Testis (tissue), 3 donors: Measurements from ENCODE around the gene DNAH10. TPM values are rescaled to one million over a fixed set of nuclear protein-coding genes. Genes with fewer than 3 reads are reported as not detected.

ENCODE experiments used
- DNase-seq: peaks from one replicate; pipeline ENCODE4 v3.0.0-alpha.2; 2019
- H3K27ac ChIP-seq, 2 donors: fragments of 200-600 bp; sonication (generic); one replicate each; pipeline ENCODE4 v1.5.1; 2019
- H3K27me3 ChIP-seq: fragments of 200-600 bp; sonication (generic); one replicate; pipeline ENCODE4 v1.5.1; 2019
- H3K36me3 ChIP-seq: fragments of 200-600 bp; sonication (generic); one replicate; pipeline ENCODE4 v1.5.1; 2017; ENCODE audit warnings: low read depth; ENCODE audit errors: missing control alignments
- H3K4me1 ChIP-seq: fragments of 200-600 bp; sonication (generic); one replicate; pipeline ENCODE4 v1.5.1; 2019
- H3K4me3 ChIP-seq, 2 donors: fragments of 200-600 bp; sonication (generic); one replicate each; pipeline ENCODE4 v1.5.1; 2017 to 2019
- H3K9me3 ChIP-seq: fragments of 200-600 bp; sonication (generic); one replicate; pipeline ENCODE4 v1.5.1; 2017
- POLR2A ChIP-seq: fragments of 450-650 bp; IDR thresholded peaks from one replicate; pipeline ENCODE4 v1.6.1; 2017; ENCODE audit warnings: antibody characterized with exemption, mild to moderate bottlenecking, moderate library complexity
- WGBS, 2 donors: methylation state at CpG; one replicate each; pipeline ENCODE4 v1.1.5; 2018; 5-methylcytosine and 5-hydroxymethylcytosine counted together
- intact Hi-C: fragments of 100-400 bp; cut with DNase I; formaldehyde crosslinking; loops from one replicate; pipeline ENCODE4 v1.15.1; 2023; ENCODE audit warnings: low total_unique reads
- polyA plus RNA-seq: library from polyadenylated mRNA; stranded (reverse); fragments of 350-450 nt; fragmentation: Illumina TruSeq; extraction: RNeasy Lipid Tissue Mini Kit (QIAGEN cat#74804); gene quantifications from one replicate; pipeline ENCODE4 v1.2.3, GENCODE V29; 2014; ENCODE audit warnings: low read depth, low replicate concordance; ENCODE audit not compliant: insufficient read depth
- total RNA-seq, 2 donors: library from RNA; depleted of rRNA; stranded (reverse); fragments of >200 nt; gene quantifications; one replicate each; pipeline ENCODE4 v1.2.3, GENCODE V29; 2016
- TF ChIP-seq, protein P1 (sequence below), 3 experiments: fragments of 450-650 bp in 2 of 3; fragments of 200-600 bp in 1 of 3; sonication (generic) in 1 of 3; IDR thresholded peaks; one replicate each; pipeline ENCODE4 v1.5.1; 2016 to 2019; ENCODE audit warnings: antibody characterized with exemption in 3 of 3, mild to moderate bottlenecking in 2 of 3, moderate library complexity in 1 of 3

DNAH10 gene
- total and polyA plus RNA-seq, 3 donors from 2014 or later = 15.4 to 29.3 (median 24.3) TPM

DNA sequence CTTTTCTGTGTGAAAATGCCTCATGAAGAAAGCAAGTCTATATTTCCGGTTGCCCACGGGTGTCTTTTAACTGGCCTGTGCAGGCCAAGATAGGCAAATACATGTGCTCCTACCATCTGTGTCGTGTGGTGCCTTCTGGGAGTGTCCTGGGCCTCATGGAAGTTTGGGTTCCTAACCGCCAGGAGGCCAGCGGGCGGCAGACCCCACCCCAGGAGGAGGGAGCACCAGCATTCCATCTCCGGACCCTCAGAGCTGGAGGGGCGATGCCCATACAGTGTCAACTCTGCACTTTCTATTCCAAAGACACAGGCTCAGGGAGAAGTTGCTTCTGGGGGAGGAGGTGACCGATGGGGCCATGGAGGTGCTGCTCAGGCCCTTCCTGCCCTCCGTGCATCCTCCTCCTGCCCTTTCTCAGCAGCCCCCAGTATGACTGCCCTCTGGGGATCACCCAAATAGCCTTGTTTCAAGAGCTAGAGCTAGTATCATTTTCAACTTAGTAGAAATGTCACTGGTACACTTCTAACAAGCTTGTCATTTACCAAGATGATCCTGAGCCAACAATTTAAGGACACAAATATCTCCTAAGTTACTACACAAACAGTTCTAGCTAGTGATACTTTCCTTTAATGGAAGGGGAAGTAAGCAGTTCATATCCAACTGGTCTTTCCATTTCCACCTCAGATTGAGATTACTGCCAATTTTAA lies 192.7 kb downstream of the DNAH10 start:
- Histone ChIP-seq H3K27me3 (no peaks in the 10 kb centered on the region), H3K4me1 (peaks cover 9% of the 10 kb centered on the region), H3K27ac (no peak overlapping the region), H3K36me3 (no peaks in the 10 kb centered on the region), H3K9me3 (no peaks in the 10 kb centered on the region), H3K4me3 (no peak overlapping the region)
- WGBS, 2 donors = 89 to 91% methylated on average over 9 to 10 of the region's 10 CpGs
- no peak for TF ChIP-seq POLR2A
- TF ChIP-seq, protein P1, sequence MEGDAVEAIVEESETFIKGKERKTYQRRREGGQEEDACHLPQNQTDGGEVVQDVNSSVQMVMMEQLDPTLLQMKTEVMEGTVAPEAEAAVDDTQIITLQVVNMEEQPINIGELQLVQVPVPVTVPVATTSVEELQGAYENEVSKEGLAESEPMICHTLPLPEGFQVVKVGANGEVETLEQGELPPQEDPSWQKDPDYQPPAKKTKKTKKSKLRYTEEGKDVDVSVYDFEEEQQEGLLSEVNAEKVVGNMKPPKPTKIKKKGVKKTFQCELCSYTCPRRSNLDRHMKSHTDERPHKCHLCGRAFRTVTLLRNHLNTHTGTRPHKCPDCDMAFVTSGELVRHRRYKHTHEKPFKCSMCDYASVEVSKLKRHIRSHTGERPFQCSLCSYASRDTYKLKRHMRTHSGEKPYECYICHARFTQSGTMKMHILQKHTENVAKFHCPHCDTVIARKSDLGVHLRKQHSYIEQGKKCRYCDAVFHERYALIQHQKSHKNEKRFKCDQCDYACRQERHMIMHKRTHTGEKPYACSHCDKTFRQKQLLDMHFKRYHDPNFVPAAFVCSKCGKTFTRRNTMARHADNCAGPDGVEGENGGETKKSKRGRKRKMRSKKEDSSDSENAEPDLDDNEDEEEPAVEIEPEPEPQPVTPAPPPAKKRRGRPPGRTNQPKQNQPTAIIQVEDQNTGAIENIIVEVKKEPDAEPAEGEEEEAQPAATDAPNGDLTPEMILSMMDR (IDR thresholded peaks at IDR 0.05) = no peak
- intact Hi-C loops = no loop called here
- DNase-seq = no peak

DNA sequence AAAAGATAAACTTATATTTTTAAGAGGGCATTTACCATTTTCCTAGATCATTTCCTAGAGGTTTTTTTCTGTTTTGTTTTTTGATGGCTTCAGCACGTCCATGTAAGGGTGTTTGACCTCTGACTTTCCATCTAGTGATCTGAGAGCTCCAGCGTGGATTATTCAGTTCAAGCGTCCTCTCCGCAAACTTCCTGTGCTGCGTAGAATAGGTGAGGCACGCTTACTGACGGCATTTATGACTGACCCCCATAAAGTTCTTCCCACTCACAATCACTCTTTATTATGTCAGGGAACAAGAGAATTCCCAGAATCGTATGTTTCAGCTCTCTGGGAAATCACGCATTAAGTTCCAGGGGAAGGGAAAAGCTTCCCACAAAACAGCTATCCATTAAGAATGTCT lies 194.1 kb downstream of the DNAH10 start:
- 90% methylated on average over 9 of the region's 9 CpGs for WGBS, 2 donors
- TF ChIP-seq, protein P1 (IDR thresholded peaks at IDR 0.05) = no peak
- TF ChIP-seq POLR2A = no peak
- no peaks in the 10 kb centered on the region for H3K9me3 ChIP-seq
- H3K27me3 ChIP-seq = no peaks in the 10 kb centered on the region
- H3K4me3 ChIP-seq = no peak overlapping the region
- H3K27ac ChIP-seq = no peak overlapping the region
- H3K4me1 ChIP-seq = no peaks in the 10 kb centered on the region
- intact Hi-C loops = no loop called here
- DNase-seq = no peak
- H3K36me3 ChIP-seq = no peaks in the 10 kb centered on the region

DNA sequence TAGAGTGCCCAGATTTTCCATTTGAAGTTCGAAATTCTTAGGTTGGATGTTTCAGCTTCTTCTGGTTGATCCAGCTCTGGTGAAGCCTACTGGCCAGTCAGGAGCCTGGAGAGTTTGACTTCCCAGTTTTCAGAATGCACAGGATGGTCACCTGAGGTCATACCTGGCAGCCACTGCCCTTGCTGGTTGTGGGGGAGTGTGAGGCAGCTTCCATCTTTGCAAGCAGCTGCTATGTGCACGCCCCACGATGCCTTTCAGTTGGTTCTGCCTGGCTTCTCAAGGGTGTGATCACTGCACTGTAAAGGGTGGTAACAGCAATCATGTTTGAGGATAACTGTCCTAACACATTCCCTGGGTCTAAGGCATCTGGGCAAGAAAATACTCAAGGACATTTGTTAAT lies 195.1 kb downstream of the DNAH10 start:
- Histone ChIP-seq H3K4me3 (no peak overlapping the region), H3K9me3 (no peaks in the 10 kb centered on the region), H3K27me3 (no peaks in the 10 kb centered on the region), H3K27ac (no peak overlapping the region), H3K4me1 (no peaks in the 10 kb centered on the region), H3K36me3 (no peaks in the 10 kb centered on the region)
- no peak for DNase-seq
- no peak for TF ChIP-seq POLR2A
- TF ChIP-seq, protein P1 (IDR thresholded peaks at IDR 0.05) = no peak
- intact Hi-C loops = no loop called here
- WGBS, 2 donors = 87 to 100% methylated on average over 3 of the region's 3 CpGs

DNA sequence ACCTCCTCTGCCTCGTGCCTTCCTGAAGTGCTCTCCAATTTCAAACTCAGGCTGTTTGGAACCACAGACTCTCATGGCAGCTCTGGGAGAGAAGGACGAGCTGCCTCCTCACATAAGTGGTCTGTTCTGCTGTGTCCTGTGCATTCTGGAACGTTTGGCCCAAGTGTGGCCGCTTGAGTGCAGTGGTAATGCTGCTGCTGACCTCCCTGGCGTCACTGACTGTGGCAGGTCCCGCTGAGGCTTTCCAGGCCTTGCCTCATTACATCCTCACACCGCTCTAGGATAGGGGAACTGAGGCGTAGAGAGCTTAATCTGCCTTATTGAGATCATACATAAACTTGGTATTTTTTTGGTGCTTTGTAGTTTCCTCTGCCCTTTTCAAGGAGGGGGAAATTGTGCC lies 196.4 kb downstream of the DNAH10 start:
- TF ChIP-seq POLR2A = no peak
- TF ChIP-seq, protein P1 (IDR thresholded peaks at IDR 0.05) = no peak
- Histone ChIP-seq H3K27me3 (no peaks in the 10 kb centered on the region), H3K9me3 (no peaks in the 10 kb centered on the region), H3K27ac (no peak overlapping the region), H3K36me3 (no peaks in the 10 kb centered on the region), H3K4me3 (no peak overlapping the region), H3K4me1 (no peaks in the 10 kb centered on the region)
- DNase-seq = no peak
- intact Hi-C loops = no loop called here
- WGBS, 2 donors = 86 to 87% methylated on average over 8 of the region's 8 CpGs

DNA sequence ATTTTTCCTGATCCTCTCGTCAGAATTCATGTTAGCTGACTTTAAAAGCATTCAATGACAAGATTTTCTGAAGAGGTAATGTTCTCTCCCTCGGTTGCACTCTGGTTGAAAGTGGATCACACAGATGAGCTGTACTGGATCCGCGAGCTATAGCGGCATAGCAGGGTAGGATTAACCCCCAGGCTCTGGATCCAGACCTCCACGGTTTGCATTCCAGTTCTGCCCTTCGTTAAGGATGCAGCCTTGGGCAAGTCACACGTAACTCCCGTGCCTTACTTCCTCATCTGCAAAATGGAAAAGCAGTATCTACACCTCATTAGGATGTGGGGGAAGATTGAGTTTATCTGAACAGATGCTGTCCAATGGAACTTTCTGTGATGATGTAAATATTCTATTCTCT lies 196.8 kb downstream of the DNAH10 start:
- TF ChIP-seq, protein P1 (IDR thresholded peaks at IDR 0.05) = no peak
- no peak for TF ChIP-seq POLR2A
- no peaks in the 10 kb centered on the region for H3K4me1 ChIP-seq
- no peak overlapping the region for H3K4me3 ChIP-seq
- no peaks in the 10 kb centered on the region for H3K36me3 ChIP-seq
- no peak for DNase-seq
- H3K27me3 ChIP-seq = no peaks in the 10 kb centered on the region
- WGBS, 2 donors = 88 to 89% methylated on average over 9 of the region's 9 CpGs
- intact Hi-C loops = no loop called here
- H3K9me3 ChIP-seq = no peaks in the 10 kb centered on the region
- H3K27ac ChIP-seq = no peak overlapping the region
